GM18505 (cell line): ENCODE data around the gene CCDC34.

Experiments
- ATAC-seq: cut with Tn5 transposase; IDR thresholded peaks from one replicate; pipeline ENCODE4 v1.9.1; 2021; ENCODE audit not compliant: unreplicated experiment
- POLR2A ChIP-seq: IDR thresholded peaks from 4 replicates; pipeline ENCODE4 v1.6.1; 2011; ENCODE audit warnings: borderline replicate concordance; ENCODE audit not compliant: insufficient read depth, insufficient read length; ENCODE audit errors: extremely low read depth

CCDC34 gene

GRCh38 chr11:27315836-27316235 lies 47.2 kb downstream of the CCDC34 start:
- no peak for ATAC-seq
- TF ChIP-seq POLR2A: no peak

GRCh38 chr11:27313157-27313821 lies 49.7 kb downstream of the CCDC34 start:
- no peak for TF ChIP-seq POLR2A
- no peak for ATAC-seq

- ATAC-seq: no peak
- no peak for TF ChIP-seq POLR2A
Measured at GRCh38 chr11:27312110-27312509, 50.9 kb downstream of the CCDC34 start.

- ATAC-seq: no peak
- no peak for TF ChIP-seq POLR2A
Measured at GRCh38 chr11:27310707-27311106, 52.3 kb downstream of the CCDC34 start.

- no peak for TF ChIP-seq POLR2A
- no peak for ATAC-seq
Measured at GRCh38 chr11:27310182-27310581, 52.8 kb downstream of the CCDC34 start.

- ATAC-seq: no peak
- no peak for TF ChIP-seq POLR2A
Measured at GRCh38 chr11:27309046-27309445, 54.0 kb downstream of the CCDC34 start.

- TF ChIP-seq POLR2A: no peak
- ATAC-seq: no peak
Measured at GRCh38 chr11:27307232-27307631, 55.8 kb downstream of the CCDC34 start.

- no peak for TF ChIP-seq POLR2A
- ATAC-seq: no peak
Measured at GRCh38 chr11:27305751-27306150, 57.3 kb downstream of the CCDC34 start.

- TF ChIP-seq POLR2A: no peak
- no peak for ATAC-seq
Measured at GRCh38 chr11:27304514-27304913, 58.5 kb downstream of the CCDC34 start.

- TF ChIP-seq POLR2A: no peak
Measured at GRCh38 chr11:27303903-27304302, 59.1 kb downstream of the CCDC34 start.

GRCh38 chr11:27300974-27301373 lies 62.0 kb downstream of the CCDC34 start:
- ATAC-seq: no peak
- TF ChIP-seq POLR2A: no peak

More at GRCh38 chr11:27303903-27304302, 59.1 kb downstream of the CCDC34 start:
- ATAC-seq: no peak

- TF ChIP-seq POLR2A: no peak
- no peak for ATAC-seq
Measured at GRCh38 chr11:27297616-27298015, 65.4 kb downstream of the CCDC34 start.

- ATAC-seq: no peak
Measured at GRCh38 chr11:27296497-27296896, 66.5 kb downstream of the CCDC34 start.

GRCh38 chr11:27295928-27296327 lies 67.1 kb downstream of the CCDC34 start:
- TF ChIP-seq POLR2A: no peak
- ATAC-seq: no peak

More at GRCh38 chr11:27296497-27296896, 66.5 kb downstream of the CCDC34 start:
- no peak for TF ChIP-seq POLR2A

GRCh38 chr11:27294654-27295053 lies 68.4 kb downstream of the CCDC34 start:
- ATAC-seq: no peak
- TF ChIP-seq POLR2A: no peak
